ENCODE data around the gene MAGEA2B.
"Not testable (repeated sequence)": the region's sequence is repeated elsewhere in the genome, so short reads cannot be mapped to it uniquely, and the experiment has no call there.

MAGEA2B gene, protein sequence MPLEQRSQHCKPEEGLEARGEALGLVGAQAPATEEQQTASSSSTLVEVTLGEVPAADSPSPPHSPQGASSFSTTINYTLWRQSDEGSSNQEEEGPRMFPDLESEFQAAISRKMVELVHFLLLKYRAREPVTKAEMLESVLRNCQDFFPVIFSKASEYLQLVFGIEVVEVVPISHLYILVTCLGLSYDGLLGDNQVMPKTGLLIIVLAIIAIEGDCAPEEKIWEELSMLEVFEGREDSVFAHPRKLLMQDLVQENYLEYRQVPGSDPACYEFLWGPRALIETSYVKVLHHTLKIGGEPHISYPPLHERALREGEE

DNA sequence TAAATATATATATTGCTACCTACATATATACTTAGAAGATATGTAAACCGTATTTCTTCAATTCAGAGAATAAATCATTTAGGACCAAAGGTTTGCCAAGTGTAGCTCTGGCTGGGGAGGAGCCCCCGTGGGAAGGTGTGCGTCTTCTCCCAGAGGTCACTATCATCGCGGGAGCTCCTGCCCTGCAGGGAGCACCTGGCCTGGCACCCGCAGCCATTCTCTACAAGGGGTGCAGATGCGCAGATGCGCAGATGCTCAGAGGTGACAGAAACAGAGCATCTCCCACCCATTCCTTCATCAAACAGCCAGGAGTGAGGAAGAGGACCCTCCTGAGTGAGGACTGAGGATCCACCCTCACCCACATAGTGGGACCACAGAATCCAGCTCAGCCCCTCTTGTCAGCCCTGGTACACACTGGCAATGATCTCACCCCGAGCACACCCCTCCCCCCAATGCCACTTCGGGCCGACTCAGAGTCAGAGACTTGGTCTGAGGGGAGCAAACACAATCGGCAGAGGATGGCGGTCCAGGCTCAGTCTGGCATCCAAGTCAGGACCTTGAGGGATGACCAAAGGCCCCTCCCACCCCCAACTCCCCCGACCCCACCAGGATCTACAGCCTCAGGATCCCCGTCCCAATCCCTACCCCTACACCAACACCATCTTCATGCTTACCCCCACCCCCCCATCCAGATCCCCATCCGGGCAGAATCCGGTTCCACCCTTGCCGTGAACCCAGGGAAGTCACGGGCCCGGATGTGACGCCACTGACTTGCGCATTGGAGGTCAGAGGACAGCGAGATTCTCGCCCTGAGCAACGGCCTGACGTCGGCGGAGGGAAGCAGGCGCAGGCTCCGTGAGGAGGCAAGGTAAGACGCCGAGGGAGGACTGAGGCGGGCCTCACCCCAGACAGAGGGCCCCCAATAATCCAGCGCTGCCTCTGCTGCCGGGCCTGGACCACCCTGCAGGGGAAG, at the start of gene MAGEA2B:
Gene MAGEA2B, plus strand, starts transcription at position 814 of the 973 bp plus-strand sequence. CDS start 2,479 bp downstream, outside the sequence.
- H3K4me3 ChIP-seq; DNase-seq (ENCODE audit: low read depth, low spot score); H3K36me3 ChIP-seq (ENCODE audit: insufficient read depth, low read length); H3K9me3 ChIP-seq (ENCODE audit: low read depth, low read length); H3K9ac ChIP-seq (ENCODE audit: insufficient read length); H3K27ac ChIP-seq: not testable (repeated sequence)

DNA sequence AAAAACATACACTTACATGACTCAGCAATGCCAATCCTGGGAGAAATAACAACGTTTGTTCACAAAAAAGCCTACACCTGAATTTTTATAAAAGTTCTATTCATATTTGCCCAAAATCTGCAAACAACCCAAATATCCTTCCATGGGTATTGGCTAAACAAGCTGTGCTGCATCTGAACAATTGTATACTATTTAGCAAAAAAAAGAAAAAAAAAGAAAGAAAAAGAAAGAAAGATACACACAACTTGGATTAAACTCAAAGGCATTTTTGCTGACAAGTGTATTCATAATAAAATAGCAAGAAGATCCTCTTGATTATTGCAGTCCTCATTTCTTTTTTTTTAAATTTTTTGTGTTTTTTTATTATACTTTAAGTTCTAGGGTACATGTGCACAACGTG, 40.3 kb upstream of the MAGEA2B start:
- H3K27ac ChIP-seq: no peak overlapping the region
- TF ChIP-seq POLR2AphosphoS5 (IDR thresholded peaks at IDR 0.05; ENCODE audit: borderline replicate concordance, low read depth, low read length): no peak
- TF ChIP-seq EZH2 (IDR thresholded peaks at IDR 0.05): no peak
- TF ChIP-seq FOXP2 (optimal IDR thresholded peaks at IDR 0.05; ENCODE audit: control extremely low read depth, extremely low read length, insufficient read depth): no peak
- no peak overlapping the region for H3K4me3 ChIP-seq
- no peak overlapping the region for H3K9ac ChIP-seq (ENCODE audit: insufficient read length)
- DNase-seq (ENCODE audit: low read depth, low spot score): no peak
- no peaks in the 10 kb centered on the region for H3K36me3 ChIP-seq (ENCODE audit: insufficient read depth, low read length)
- H3K9me3 ChIP-seq (ENCODE audit: low read depth, low read length): no peaks in the 10 kb centered on the region

GRCh38 chrX:152674652-152675051, 39.8 kb upstream of the MAGEA2B start:
- not testable (repeated sequence) for H3K4me3 ChIP-seq; H3K27ac ChIP-seq; H3K9me3 ChIP-seq (ENCODE audit: low read depth, low read length); DNase-seq (ENCODE audit: low read depth, low spot score); H3K9ac ChIP-seq (ENCODE audit: insufficient read length); H3K36me3 ChIP-seq (ENCODE audit: insufficient read depth, low read length)

DNA sequence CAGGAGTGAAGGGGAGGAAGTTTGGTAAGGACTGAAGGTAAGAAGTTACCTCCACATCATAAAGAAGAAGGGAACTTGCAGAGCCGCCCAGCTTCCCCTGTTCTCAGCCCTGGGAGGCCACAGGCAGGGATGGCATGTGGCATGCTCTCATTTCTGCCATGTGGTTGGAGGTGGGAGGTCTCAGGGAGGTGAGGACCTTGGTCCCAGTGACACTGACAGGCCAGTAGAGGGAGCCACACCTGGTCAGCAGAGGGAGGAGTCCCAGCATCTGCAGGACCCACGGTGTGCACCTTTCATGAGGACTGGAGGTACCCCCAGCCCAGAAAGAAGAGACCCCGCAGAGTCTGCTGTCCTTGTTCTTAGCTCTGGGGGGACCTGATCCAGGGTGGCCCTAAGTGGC, 33.4 kb upstream of the MAGEA2B start:
- not testable (repeated sequence) for DNase-seq (ENCODE audit: low read depth, low spot score); H3K4me3 ChIP-seq; H3K9ac ChIP-seq (ENCODE audit: insufficient read length); H3K36me3 ChIP-seq (ENCODE audit: insufficient read depth, low read length); H3K9me3 ChIP-seq (ENCODE audit: low read depth, low read length); H3K27ac ChIP-seq

GRCh38 chrX:152697952-152698931, 16.2 kb upstream of the MAGEA2B start, which contains the start of gene MAGEA3:
Gene MAGEA3, plus strand, starts transcription at chrX:152698794. Its CDS starts 2,039 bp downstream, at chrX:152700833.
- not testable (repeated sequence) for H3K36me3 ChIP-seq (ENCODE audit: insufficient read depth, low read length); DNase-seq (ENCODE audit: low read depth, low spot score); H3K9ac ChIP-seq (ENCODE audit: insufficient read length); H3K9me3 ChIP-seq (ENCODE audit: low read depth, low read length); H3K27ac ChIP-seq; H3K4me3 ChIP-seq

DNA sequence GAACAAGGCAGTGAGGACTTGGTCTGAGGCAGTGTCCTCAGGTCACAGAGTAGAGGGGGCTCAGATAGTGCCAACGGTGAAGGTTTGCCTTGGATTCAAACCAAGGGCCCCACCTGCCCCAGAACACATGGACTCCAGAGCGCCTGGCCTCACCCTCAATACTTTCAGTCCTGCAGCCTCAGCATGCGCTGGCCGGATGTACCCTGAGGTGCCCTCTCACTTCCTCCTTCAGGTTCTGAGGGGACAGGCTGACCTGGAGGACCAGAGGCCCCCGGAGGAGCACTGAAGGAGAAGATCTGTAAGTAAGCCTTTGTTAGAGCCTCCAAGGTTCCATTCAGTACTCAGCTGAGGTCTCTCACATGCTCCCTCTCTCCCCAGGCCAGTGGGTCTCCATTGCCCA, 14.0 kb upstream of the MAGEA2B start:
- H3K27ac ChIP-seq; DNase-seq (ENCODE audit: low read depth, low spot score); H3K9me3 ChIP-seq (ENCODE audit: low read depth, low read length); H3K36me3 ChIP-seq (ENCODE audit: insufficient read depth, low read length); H3K9ac ChIP-seq (ENCODE audit: insufficient read length); H3K4me3 ChIP-seq: not testable (repeated sequence)

- H3K9ac ChIP-seq (ENCODE audit: insufficient read length); DNase-seq (ENCODE audit: low read depth, low spot score): not testable (repeated sequence)
These were observed 7.9 kb upstream of the MAGEA2B start for GRCh38 chrX:152706500-152706899.

GRCh38 chrX:152709173-152709572, 5.3 kb upstream of the MAGEA2B start, which contains the start of gene CSAG2:
Gene CSAG2, minus strand, starts transcription at chrX:152709273. Its CDS starts 161 bp downstream, at chrX:152709112.
- not testable (repeated sequence) for H3K4me3 ChIP-seq; H3K9me3 ChIP-seq (ENCODE audit: low read depth, low read length); H3K36me3 ChIP-seq (ENCODE audit: insufficient read depth, low read length); DNase-seq (ENCODE audit: low read depth, low spot score); H3K9ac ChIP-seq (ENCODE audit: insufficient read length); H3K27ac ChIP-seq

More at GRCh38 chrX:152706500-152706899, 7.9 kb upstream of the MAGEA2B start:
- H3K27ac ChIP-seq; H3K4me3 ChIP-seq; H3K9me3 ChIP-seq (ENCODE audit: low read depth, low read length); H3K36me3 ChIP-seq (ENCODE audit: insufficient read depth, low read length): not testable (repeated sequence)

DNA sequence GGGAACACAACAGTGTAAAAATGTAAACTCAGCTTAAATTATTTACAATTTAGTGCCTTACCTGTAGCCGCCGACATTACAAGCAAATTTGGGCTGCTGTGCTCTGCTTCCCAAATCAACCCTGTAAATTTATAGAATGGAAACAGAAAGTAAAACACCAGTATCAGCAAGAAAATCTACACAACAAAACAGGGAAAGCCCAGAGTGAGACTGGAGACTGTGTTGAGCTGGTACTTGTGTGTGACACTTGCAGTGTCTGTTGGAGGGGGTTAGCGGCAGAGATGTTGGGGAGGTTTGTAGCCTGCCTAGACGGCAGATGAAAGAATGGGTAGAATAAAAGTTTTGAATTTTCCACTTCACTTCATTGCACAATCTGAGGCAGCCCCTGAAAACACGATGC, 1.2 kb upstream of the MAGEA2B start:
- H3K9me3 ChIP-seq (ENCODE audit: low read depth, low read length); DNase-seq (ENCODE audit: low read depth, low spot score); H3K9ac ChIP-seq (ENCODE audit: insufficient read length); H3K36me3 ChIP-seq (ENCODE audit: insufficient read depth, low read length); H3K4me3 ChIP-seq; H3K27ac ChIP-seq: not testable (repeated sequence)

Data from SK-N-MC (cell line).